GM18868 (cell line): ENCODE data around the gene DENND6B.
A peak's percentile ranks its signal among the peaks of the same experiment; 100 is the strongest.

ENCODE experiments used
- ATAC-seq: cut with Tn5 transposase; IDR thresholded peaks from one replicate; pipeline ENCODE4 v1.9.1; 2021; ENCODE audit warnings: mild to moderate bottlenecking, moderate library complexity; ENCODE audit not compliant: unreplicated experiment

The DENND6B gene

DNA sequence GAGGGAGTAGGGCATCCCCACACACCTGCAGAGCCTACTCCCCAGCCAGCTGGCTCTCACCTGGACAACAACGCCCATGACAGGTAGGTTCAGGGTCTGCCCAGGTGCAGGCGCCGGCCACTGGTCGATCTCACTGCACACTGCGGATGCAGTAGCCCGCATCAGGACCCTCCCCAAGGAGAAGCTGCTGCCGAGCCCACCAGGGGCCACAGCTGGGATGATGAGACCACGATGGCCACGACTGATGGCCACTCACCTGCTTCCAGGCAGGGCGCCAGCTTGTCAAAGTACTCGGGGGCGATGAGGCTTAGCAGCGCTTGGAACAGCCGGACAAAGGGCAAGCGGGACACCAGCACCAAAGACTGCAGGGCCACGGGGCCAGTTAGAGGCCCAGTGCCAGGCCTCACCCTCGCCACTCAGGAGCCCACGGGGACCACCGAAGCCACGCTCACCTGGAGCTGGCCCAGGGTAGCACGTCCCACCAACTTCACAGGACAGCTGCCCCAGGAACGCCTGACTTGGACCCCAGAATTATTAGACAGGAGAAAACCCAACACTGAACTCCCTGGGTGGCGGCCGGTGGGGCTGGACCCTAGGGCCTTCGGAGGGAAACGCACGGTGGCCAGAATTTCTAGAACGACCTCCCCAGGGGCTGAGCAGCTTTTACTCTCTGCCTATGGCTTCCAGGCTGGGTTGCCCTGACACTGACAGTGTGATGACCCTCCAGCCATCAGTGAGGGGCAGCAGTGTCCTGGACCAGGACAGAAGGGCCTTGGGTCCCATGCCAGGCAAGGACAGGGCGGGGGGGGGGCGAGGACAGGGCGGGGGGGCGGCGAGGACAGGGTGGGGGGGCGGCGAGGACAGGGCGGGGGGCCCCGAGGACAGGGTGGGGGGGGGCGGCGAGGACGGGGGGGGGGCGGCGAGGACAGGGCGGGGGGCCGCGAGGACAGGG is 10.4 kb downstream of the DENND6B start:
- no peak for ATAC-seq

DNA sequence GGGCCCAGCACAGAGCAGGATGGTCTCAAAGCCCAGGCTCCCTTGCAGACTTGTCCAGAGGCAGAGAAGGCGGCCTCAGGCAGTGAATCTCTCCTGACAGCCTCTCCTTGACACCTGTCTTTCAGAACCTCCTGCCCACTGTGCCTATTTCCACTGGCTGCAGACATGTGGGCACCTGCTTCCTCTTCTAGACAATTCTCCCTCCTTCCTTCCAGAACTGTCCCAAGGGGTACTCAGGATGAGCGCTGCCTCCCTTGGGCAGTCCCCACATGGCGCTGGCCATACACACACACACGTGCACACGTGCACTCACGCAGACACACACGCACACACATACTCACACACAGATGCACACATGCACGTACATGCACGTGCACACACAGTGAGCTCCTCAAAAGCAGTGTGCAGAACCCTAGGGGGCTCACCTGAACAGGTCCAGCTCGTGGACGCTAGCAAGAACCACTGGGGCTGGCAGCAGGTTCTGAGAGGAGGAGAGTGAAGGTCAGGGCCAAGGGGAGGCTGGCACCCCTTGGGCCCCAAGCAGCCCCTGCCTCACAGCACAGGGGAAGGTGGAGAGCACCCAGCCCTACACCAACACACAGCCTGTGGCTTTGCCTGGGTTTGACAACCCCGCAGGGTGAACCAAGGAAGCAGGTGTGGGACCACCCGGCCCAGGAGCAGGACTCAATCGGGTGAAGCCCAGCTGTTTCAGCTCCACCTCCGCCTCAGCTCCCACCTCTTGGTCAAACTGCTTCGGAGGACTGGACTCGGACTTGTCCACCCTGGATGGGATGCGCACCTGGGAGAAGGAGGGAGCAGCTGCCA is 11.3 kb downstream of the DENND6B start:
- no peak for ATAC-seq

DNA sequence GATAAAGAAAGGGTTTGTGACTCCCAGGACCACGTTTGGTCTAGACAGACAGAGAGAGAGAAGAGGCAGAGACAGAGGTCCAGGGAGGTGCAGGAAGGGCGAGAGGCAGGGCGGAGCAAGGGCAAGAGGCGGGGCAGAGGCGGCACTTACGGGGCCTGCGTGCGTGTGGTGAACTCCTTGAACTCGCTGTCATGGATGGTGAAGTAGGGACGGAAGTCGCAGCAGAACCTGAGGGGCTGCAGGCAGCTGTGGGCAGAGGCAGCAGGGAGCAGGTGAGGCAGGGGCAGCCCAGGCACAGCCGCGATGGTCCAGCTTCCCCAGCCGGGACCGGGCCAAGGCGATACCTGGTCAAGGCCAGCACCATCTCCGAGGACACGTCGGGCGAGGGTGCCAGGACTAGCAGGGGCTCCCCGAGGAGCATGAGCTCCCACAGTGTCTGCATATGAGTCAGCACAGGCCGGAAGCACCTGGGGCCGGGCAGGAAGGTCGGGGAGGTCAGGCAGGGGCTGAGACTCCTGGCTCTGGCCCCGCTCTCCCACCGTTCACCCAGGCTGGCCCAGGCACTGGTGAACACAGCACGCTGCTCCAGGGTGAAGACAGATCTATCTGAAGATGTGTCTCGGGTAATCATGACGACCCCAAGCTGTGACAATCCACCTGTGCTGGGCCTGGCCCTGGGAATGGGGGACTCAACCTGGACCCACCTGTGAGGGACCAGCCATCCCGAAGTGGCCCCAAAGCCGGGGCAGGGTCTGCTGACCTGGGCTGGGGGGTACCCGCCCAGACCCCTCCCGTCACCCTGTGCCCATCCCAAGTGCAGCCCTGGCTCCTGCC is 12.1 kb downstream of the DENND6B start:
- ATAC-seq: peak; percentile 75

DNA sequence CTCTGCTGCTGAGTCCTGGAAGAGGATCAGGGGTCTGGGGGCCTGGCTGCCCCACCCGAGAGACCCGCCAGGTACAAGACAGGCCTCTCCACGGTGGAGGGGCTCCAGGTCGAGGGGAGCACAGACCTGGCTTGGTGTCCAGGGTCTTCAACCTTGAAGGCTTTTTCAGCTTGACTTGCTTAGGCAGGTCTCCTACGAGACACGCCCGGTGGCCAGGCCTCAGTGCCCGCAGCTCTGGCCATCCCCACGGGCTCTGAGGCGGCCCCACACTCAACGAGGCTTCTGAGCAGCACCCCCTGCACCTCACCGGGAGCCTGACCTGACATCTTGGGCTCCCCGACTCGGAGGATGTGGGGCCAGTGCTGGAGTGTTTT is 12.7 kb downstream of the DENND6B start:
- no peak for ATAC-seq

DNA sequence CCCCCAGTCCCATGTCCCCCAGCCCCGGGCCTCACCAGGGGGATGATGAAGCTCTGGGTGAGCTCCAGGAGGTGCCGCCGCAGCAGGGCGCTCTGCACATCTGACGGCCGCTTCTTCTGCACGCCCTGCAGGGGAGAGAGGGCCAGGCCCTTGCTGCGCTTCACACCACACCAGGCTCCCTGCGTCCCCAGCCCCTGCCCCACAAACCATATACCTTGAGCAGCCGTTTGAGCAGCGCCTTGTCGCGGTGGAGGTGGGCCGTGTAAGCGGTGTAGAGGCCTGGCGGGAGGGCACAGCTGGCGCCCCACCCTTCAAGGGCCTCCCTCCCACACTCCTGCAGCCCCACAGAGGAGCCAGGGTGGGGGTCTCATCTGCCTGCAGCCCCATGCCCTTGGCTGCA is 13.2 kb downstream of the DENND6B start:
- ATAC-seq: no peak

DNA sequence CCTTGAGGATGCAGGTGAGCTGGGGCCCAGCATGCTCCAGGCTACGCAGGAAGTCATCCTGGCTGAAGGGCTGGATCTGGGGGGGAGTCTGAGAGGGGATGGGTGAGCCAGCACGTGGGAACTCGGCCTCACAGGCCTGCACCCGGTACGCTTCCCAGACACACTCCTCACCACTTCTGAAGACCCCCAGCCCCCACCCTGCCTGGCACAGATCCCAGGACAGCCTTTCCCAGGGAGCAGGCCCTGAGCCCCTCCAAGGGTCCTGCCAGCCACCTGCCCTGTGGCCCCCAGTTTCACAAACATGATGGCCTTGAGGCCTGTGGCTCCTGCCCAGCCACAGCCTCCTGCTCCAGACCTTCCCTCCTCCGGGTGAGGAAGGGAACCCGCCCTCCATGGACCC is 13.8 kb downstream of the DENND6B start:
- no peak for ATAC-seq

DNA sequence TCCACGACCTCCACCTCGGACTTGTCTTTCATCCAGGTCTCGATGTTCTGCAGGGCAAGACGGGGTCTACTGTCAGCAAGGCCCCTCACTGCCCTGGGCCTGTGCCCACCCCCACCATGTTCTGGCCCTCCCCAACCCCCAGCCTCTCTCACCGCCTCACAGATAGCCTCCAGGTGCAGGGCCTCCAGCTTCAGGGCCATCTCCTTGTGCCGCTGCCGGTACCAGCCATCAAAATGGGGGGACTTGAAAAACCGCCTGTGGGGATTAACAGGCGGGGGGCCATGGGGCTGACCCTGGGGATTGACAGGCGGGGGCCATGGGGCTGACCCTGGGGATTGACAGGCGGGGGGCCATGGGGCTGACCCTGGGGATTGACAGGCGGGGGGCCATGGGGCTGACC is 14.4 kb downstream of the DENND6B start:
- no peak for ATAC-seq

DNA sequence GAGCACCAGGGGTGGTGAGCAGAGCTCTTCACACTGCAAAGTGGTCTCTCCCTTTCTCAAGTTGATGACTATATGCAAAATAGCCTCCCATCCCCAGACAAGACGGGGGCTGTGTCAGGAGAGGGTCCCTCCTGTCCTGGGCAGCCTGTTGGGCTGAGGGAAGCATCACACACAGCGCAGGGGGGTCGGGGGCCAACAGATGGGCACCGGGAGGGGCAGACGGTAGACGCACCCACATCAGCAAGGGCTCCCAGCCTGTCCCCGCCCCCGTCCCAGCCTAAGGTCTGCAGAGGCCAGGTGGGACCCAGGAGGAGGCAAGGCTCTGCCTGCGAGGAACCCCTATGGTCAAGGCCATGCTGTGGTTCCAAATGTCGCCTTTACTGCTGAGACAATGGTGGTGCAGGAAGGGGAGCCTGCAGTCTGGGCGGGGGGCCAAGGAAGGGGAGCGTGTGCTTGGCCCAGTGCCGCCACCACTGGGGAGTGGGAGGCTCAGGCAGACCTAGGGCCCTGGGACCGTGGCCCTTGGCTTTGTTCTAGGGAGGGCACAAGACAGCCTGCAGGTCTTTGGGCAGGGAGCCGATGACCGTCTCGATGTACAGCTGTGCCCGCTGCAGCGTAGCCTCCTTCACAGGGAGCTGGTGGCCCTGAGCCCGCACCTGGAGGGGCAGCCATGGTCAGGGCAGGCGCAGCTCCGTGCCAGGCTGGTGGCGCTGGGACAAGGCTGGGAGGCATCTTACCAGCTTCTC is 15.0 kb downstream of the DENND6B start:
- ATAC-seq: no peak

DNA sequence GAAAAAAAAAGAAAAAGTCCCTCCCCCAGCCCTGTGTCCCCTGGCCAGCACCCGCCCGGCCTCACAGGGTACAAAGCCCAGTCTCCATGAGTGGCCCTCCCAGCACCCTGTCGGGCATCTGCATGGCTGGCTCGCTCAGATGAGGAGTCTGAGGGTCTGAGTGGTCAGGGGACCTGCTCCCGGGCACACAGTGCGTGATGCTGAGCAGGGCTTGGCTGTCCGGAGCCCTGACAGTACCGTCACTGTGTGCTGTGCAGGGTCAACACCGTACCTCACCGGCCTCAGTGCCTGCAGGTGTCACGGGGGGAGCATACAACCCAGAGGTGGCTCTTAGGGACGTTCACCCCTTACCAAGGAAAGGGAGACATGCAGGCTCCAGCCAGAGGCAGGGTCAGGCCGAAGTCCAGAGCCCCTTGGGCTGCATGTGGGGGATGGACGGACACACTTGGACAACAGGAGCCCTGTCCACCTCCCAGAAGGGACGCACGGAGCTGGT is 15.8 kb downstream of the DENND6B start:
- no peak for ATAC-seq

DNA sequence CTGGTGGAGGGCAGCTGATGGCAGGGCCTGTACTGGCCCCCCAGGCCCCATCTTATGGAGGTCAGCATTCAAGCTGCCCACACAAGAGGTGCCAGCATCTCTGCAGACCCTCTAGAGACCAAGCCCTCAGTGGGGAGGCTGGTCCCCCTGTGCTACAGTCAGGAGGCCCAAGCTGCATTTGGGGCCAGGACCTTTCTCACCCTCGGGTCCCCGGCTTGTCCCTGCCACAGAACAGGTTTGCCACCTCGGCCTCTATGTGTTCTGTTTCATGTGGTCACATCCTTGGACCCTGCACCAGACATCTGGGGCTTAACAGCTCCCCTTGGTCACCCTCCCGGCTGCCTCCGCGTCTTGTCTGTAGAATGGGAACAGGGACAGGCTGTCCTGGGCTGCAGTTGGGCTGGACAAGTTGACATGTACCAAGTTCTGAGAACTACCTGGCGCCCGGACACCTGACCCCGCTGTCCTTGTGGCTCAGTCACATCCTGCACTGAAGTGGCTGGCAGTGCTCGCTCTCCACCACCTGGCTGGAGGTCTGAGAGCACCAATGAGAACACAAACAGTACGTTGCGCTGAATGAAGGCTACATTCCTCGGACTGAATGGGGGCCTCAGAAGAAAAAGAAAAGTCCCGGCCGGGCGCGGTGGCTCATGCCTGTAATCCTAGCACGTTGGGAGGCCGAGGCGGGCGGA is 16.6 kb downstream of the DENND6B start:
- no peak for ATAC-seq

DNA sequence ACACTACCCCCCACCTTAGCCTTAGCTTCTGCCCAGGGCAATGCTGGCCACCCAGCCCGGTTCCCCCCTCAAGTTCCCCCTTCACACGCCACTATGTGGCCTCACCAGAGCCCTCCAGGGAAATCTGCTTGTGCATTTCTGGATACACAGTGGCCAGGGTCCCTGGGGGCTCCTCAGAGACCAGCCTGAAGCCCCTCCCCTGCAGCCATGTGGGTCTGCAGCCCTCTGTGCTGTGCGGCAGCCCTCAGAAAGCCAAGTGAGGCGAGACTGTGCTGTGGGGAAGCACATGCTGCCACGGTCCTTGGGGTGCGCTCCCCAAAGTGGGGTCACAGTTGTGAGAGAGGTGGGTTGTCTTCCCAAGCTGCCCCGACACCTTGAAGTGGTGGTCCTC is 17.2 kb downstream of the DENND6B start:
- ATAC-seq: no peak

DNA sequence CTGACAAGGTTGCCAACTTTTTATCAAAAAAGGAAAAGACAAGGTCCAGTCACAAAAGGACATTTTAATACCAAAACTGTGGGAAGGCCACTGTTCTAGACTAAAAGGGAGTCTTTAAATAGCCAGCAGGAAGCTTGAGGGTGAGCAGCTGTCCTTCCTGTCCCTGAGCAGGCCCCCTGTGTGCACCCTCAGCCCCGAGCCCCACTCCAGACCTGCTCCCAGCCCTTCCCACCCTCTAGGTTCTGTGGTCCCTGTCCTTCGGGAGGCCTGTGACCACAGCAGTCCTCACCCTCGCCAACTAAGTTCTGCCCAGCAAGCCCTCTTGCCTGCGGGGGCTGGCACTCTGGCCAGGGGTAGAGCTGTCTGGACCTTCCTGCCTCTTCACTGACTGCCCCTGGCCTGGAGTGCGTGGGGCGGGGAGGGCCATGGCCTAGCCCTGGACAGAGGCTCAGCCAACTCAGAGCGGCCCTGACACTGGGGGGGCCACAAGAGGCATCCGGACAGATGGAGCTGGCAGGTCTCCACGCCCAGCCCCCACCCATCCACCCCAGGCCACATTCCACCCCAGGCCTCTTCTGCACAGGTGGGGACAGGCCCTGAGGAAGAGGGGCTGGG is 17.7 kb downstream of the DENND6B start:
- ATAC-seq: no peak

DNA sequence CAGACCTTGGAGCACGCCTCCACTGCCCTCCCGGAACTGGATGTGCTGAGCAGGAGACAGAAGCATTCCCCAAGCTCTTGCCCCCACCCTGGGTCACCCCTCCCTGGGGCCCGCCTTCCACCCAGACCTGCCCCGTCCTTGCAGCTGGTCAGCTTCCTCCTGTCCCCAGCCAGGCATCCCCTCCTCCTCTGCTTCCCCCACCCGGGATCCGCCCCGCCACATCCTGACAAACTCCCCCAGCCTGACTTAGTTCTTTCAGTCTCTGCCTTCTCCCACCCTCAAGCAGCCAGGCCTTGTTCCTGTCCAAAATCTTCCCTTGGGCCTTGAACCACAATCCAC is 18.2 kb downstream of the DENND6B start:
- ATAC-seq: no peak

DNA sequence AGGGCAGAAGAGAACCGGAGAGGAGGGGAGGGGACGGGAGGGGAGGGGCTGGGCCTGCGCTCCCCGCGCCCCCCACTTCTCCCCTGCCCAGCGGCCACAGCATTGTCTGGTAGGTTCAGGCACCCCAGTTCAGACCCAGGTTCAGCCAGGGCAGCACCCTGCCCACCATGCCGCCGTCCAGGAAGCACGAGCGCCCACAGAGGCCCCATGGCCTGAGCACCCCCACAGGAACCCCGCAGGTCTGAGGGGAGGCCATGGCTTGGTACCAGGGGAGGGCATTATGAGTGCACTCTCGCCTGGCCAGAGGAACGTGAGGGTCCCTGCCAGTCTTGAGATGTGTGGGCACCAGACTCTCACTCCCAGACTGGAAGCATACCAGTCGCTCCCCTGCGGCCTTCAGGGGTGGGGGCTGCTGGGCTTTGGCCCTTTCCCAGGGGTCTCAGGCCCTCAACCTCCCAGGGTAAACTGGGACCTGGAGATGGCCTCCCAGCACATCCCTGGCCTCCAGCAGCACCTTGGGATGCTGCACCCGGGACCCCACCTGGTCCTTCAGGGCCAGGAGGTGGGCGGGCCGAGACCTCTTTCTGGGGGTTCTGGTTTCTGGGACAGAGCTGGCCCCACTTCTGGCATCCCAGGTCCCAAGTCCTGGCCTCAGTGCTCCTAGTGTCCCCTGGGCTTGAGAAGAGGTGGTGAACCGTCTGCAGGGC is 18.8 kb downstream of the DENND6B start:
- ATAC-seq: no peak

DNA sequence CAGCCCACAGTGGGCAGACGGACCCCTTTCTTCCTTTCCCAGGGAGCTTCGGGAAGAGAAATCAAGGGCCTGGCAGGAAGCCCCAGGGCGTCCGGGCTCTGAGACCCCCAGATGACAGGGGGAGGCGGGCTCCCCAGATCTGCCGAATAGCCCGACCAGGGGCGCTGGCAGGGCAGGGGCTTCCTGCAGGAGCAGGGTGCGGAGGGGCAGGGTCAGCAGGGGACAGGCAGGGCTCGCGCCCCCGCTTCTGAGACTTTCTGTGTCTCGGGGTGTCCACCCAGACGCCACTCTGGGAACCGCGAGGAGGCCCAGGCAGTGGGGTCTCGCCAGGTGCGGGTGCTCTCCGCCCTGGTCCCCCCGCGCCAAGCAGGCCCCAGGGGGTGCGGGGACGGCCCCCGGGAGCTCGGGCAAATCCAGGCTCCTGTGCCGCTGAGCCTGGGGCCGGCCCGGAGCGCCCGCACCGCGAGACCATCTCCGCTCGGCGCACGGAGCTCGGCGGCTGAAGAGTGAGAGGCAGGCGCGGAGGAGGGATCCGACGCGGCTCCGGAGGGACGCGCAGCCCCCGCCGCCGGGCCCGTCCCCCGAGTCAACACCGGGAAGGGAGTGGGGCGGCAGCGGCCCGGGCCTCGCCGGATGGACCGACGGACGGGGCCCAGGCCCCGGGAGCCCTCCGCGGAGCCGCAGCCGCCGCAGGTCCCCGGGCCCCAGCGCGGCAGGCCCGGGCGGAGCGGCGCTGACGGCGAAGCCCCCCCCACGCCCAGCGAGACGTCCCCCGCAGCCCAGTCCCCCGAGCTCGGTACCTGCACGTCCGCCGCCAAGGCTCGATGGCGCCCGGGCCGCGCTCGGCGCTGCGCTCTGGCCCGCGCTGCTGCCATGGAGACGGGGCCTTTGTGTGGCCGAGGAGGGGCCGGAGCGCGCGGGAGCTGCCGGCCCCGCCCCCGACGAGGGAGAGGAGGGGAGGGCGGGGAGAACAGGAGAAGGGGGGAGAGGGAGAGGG is 19.8 kb downstream of the DENND6B start, which contains the start of gene PLXNB2:
TSS of gene PLXNB2 (minus strand) at position 894 of the 997 bp plus-strand sequence. CDS start 17,062 bp downstream, outside the sequence.
- ATAC-seq: no peak

DNA sequence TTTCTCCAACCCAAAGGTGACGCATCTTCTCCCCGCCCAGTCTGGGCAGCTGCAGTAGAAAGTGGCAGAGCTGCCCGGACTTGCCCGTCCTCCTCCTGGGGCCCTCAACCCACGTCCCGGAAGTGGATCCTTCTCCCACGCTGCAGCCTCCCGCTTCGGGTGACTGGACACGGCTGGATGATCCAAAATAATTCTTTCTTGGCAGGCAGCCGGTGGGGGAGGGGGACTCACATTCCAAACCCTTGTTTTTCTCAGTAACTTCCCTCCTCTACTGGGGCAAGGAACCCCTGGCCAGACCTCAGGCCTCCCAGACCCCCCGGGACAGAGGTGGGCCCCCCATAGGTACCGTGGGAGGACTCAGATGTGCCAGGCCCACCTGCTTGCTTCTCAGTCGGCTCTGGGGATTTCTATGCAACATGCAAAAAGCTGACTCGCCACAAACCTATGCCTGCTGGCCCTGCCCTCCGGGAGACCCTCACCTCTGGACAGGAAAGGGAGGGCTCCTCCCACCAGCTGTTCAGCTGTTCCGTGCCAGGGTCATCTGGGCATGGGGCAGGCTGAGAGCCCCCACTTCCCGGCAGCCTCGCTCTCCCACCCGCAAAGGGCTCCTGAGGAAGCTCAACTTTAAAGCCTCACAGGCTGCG is 20.8 kb downstream of the DENND6B start:
- ATAC-seq: no peak

DNA sequence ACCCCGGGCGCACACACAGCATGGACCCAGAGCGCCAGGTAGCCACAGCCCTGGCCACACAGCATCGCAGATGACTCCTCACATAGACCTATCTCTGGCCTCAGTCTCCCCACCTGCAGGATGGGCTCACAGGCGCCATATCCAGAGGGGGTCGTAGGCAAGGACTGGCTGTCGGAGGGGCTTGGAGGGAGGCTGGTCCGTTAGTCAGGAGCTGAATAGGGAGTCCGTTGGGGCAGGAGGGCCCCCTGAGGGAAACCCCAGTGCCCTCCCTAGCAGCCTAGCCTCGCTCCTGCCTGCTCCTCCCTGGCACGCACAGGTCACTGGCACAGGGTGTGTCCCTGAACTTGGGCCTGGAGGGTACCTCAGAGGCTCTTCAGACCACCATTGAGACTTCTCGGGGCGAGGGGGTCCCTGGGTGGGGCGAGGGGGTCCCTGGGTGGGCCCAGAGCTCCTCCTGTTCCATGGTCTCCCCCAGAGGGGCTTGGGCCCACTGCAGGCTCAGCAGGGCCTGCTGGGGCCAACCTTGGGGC is 21.4 kb downstream of the DENND6B start:
- no peak for ATAC-seq
